SK-N-SH treated with all-trans-retinoic acid at 6 μM for 48 hours (cell line): ENCODE results near the gene SDHAF3.

ENCODE experiments used
- ATAC-seq: fragments of 200-7000 bp; cut with Tn5 transposase; 3 replicates; pipeline ENCODE4 v1.9.1; 2020; ENCODE audit warnings: mild to moderate bottlenecking, moderate library complexity
- ARNTL ChIP-seq: fragments of 450-650 bp; formaldehyde crosslinking; IDR thresholded peaks from 2 replicates; pipeline ENCODE4 v1.5.0; 2020; ENCODE audit warnings: low read depth, mild to moderate bottlenecking, moderate library complexity, borderline replicate concordance
- CREB5 ChIP-seq: fragments of 250-450 bp; sonication (Bioruptor Pico); IDR thresholded peaks from 2 replicates; pipeline ENCODE4 v1.5.1; 2020; ENCODE audit warnings: low read depth, mild to moderate bottlenecking, moderate library complexity
- CSDC2 ChIP-seq: fragments of 250-450 bp; sonication (Bioruptor Pico); IDR thresholded peaks from 2 replicates; pipeline ENCODE4 v1.5.0; 2020; ENCODE audit warnings: mild to moderate bottlenecking, moderate library complexity
- GLIS3 ChIP-seq: fragments of 250-450 bp; sonication (Bioruptor Pico); IDR thresholded peaks from 2 replicates; pipeline ENCODE4 v1.5.0; 2020; ENCODE audit warnings: mild to moderate bottlenecking, moderate library complexity
- ISL1 ChIP-seq: fragments of 250-450 bp; sonication (Bioruptor Pico); IDR thresholded peaks from 2 replicates; pipeline ENCODE4 v2.1.2; 2022; ENCODE audit warnings: mild to moderate bottlenecking, moderate library complexity
- OSR1 ChIP-seq: fragments of 250-450 bp; sonication (Bioruptor Pico); IDR thresholded peaks from 2 replicates; pipeline ENCODE4 v1.8.0; 2022; ENCODE audit warnings: moderate library complexity, mild to moderate bottlenecking, inconsistent platforms
- POU6F1 ChIP-seq: fragments of 250-450 bp; sonication (Bioruptor Pico); IDR thresholded peaks from 2 replicates; pipeline ENCODE4 v1.8.0; 2021; ENCODE audit warnings: low read depth, mild to moderate bottlenecking, moderate library complexity, borderline replicate concordance
- PPARA ChIP-seq: fragments of 250-450 bp; sonication (Bioruptor Pico); IDR thresholded peaks from 2 replicates; pipeline ENCODE4 v1.5.0; 2020; ENCODE audit warnings: mild to moderate bottlenecking, borderline replicate concordance
- RARB ChIP-seq: fragments of 250-450 bp; sonication (Bioruptor Pico); IDR thresholded peaks from 2 replicates; pipeline ENCODE4 v1.8.0; 2021; ENCODE audit warnings: mild to moderate bottlenecking, moderate library complexity
- SNAI2 ChIP-seq: fragments of 250-450 bp; sonication (Bioruptor Pico); IDR thresholded peaks from 2 replicates; pipeline ENCODE4 v1.5.0; 2020; ENCODE audit warnings: mild to moderate bottlenecking, moderate library complexity
- TCF4 ChIP-seq: fragments of 250-450 bp; sonication (Bioruptor Pico); IDR thresholded peaks from 2 replicates; pipeline ENCODE4 v1.8.0; 2021; ENCODE audit warnings: mild to moderate bottlenecking, moderate library complexity, borderline replicate concordance
- TOX ChIP-seq: fragments of 250-450 bp; sonication (Bioruptor Pico); IDR thresholded peaks from 2 replicates; pipeline ENCODE4 v1.8.0; 2021; ENCODE audit warnings: mild to moderate bottlenecking, moderate library complexity, borderline replicate concordance
- TSHZ2 ChIP-seq: fragments of 250-450 bp; sonication (Bioruptor Pico); IDR thresholded peaks from 2 replicates; pipeline ENCODE4 v1.5.0; 2020; ENCODE audit warnings: mild to moderate bottlenecking, moderate library complexity
- ZC3H10 ChIP-seq: fragments of 250-450 bp; sonication (Bioruptor Pico); IDR thresholded peaks from 2 replicates; pipeline ENCODE4 v1.5.1; 2021; ENCODE audit warnings: mild to moderate bottlenecking, moderate library complexity
- ZFP3 ChIP-seq: fragments of 250-450 bp; sonication (Bioruptor Pico); IDR thresholded peaks from 2 replicates; pipeline ENCODE4 v1.5.0; 2020; ENCODE audit warnings: mild to moderate bottlenecking, moderate library complexity
- ZFP30 ChIP-seq: fragments of 450-650 bp; formaldehyde crosslinking; IDR thresholded peaks from 2 replicates; pipeline ENCODE4 v1.5.0; 2022; ENCODE audit warnings: mild to moderate bottlenecking, moderate library complexity
- ZNF565 ChIP-seq: fragments of 450-650 bp; formaldehyde crosslinking; conservative IDR thresholded peaks from 2 replicates; pipeline ENCODE4 v1.5.0; 2020; ENCODE audit warnings: low read depth, mild to moderate bottlenecking, moderate library complexity
- ZNF70 ChIP-seq: fragments of 450-650 bp; formaldehyde crosslinking; IDR thresholded peaks from 2 replicates; pipeline ENCODE4 v1.5.0; 2020; ENCODE audit warnings: mild to moderate bottlenecking, moderate library complexity
- ZNF8 ChIP-seq: fragments of 450-650 bp; formaldehyde crosslinking; IDR thresholded peaks from 2 replicates; pipeline ENCODE4 v1.5.0; 2020; ENCODE audit warnings: mild to moderate bottlenecking, moderate library complexity
- TF ChIP-seq, protein P1 (sequence below): fragments of 250-450 bp; sonication (Bioruptor Pico); IDR thresholded peaks from 2 replicates; pipeline ENCODE4 v1.8.0; 2020; ENCODE audit warnings: mild to moderate bottlenecking, moderate library complexity, borderline replicate concordance
- TF ChIP-seq, protein P2 (sequence below): fragments of 250-450 bp; sonication (Bioruptor Pico); IDR thresholded peaks from 2 replicates; pipeline ENCODE4 v1.5.1; 2021; ENCODE audit warnings: mild to moderate bottlenecking, moderate library complexity

Gene SDHAF3

GRCh38 chr7:97166308-97166707 lies 48.8 kb downstream of the SDHAF3 start:
- TF ChIP-seq SNAI2 (CRISPR knock-in tag) (no peak), ZNF565 (CRISPR knock-in tag) (no peak), POU6F1 (CRISPR knock-in tag) (no peak), TCF4 (CRISPR knock-in tag) (no peak), CREB5 (CRISPR knock-in tag) (no peak), ISL1 (CRISPR knock-in tag) (no peak), ZFP30 (CRISPR knock-in tag) (no peak), CSDC2 (CRISPR knock-in tag) (no peak), TOX (CRISPR knock-in tag) (no peak), ZNF8 (CRISPR knock-in tag) (no peak), TSHZ2 (no peak), ARNTL (CRISPR knock-in tag) (no peak), ZFP3 (CRISPR knock-in tag) (no peak), ZC3H10 (CRISPR knock-in tag) (no peak), ZNF70 (CRISPR knock-in tag) (no peak)
- TF ChIP-seq, protein P1, sequence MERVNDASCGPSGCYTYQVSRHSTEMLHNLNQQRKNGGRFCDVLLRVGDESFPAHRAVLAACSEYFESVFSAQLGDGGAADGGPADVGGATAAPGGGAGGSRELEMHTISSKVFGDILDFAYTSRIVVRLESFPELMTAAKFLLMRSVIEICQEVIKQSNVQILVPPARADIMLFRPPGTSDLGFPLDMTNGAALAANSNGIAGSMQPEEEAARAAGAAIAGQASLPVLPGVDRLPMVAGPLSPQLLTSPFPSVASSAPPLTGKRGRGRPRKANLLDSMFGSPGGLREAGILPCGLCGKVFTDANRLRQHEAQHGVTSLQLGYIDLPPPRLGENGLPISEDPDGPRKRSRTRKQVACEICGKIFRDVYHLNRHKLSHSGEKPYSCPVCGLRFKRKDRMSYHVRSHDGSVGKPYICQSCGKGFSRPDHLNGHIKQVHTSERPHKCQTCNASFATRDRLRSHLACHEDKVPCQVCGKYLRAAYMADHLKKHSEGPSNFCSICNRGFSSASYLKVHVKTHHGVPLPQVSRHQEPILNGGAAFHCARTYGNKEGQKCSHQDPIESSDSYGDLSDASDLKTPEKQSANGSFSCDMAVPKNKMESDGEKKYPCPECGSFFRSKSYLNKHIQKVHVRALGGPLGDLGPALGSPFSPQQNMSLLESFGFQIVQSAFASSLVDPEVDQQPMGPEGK, result no peak
- TF ChIP-seq, protein P2, sequence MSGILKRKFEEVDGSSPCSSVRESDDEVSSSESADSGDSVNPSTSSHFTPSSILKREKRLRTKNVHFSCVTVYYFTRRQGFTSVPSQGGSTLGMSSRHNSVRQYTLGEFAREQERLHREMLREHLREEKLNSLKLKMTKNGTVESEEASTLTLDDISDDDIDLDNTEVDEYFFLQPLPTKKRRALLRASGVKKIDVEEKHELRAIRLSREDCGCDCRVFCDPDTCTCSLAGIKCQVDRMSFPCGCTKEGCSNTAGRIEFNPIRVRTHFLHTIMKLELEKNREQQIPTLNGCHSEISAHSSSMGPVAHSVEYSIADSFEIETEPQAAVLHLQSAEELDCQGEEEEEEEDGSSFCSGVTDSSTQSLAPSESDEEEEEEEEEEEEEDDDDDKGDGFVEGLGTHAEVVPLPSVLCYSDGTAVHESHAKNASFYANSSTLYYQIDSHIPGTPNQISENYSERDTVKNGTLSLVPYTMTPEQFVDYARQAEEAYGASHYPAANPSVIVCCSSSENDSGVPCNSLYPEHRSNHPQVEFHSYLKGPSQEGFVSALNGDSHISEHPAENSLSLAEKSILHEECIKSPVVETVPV (CRISPR knock-in tag), result no peak
- ATAC-seq, result no peak

DNA sequence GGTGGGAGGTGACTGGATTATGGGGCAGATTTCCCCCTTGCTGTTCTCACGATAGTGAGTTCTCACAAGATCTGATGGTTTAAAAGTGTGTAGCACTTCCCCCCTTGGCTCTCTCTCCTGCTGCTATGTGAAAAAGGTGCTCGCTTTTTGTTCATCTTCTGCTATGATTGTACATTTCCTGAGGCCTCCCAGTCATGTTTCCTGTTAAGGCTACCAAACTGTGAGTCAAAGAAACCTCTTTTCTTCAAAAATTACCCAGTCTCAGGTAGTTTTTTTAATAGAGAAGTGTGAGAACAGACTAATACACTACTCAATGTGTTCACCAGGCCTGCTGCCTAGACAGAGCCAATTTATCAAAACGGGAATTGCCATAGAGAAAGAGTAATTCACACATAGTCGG lies 49.7 kb downstream of the SDHAF3 start:
- TF ChIP-seq, protein P1, result no peak
- no peak for ATAC-seq

DNA sequence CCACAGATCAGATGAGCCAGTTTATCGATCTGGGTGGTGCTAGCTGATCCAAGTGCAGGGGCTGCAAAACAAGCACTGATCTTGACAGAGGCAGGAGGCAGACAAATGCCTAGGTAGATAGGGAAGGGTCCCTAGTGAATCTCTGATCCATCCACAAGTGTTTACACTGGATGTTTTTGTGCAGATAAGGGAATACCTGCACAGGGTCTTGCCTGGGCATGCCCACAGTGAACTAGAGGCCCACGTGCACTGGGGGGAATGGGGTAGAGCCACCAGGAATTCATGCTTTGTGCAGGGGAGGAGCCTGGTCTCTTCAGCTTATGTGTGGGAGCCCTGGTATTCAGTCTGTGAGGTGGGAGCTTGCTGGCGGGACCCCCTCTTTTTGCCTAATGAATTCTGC lies 50.3 kb downstream of the SDHAF3 start:
- no peak for ATAC-seq
- TF ChIP-seq ZNF70 (CRISPR knock-in tag) (no peak), PPARA (CRISPR knock-in tag) (no peak), SNAI2 (CRISPR knock-in tag) (no peak), OSR1 (CRISPR knock-in tag) (no peak), ISL1 (CRISPR knock-in tag) (no peak), ZFP3 (CRISPR knock-in tag) (no peak), RARB (CRISPR knock-in tag) (no peak), ZNF565 (CRISPR knock-in tag) (no peak), TSHZ2 (no peak), GLIS3 (CRISPR knock-in tag) (no peak)
- TF ChIP-seq, protein P2 (CRISPR knock-in tag), result no peak
